Forelimb muscle (tissue), 1 donor: ENCODE results near the gene HCLS1. TPM values are rescaled to one million over a fixed set of nuclear protein-coding genes. Genes with fewer than 3 reads are reported as not detected.
"Not testable (repeated sequence)": the region's sequence is repeated elsewhere in the genome, so short reads cannot be mapped to it uniquely, and the experiment has no call there.

Experiments used
- DNase-seq: peaks from one replicate; pipeline ENCODE4 v3.0.0-alpha.2; 2013; ENCODE audit warnings: low read depth
- polyA plus RNA-seq: library from polyadenylated mRNA; unstranded; fragments of 120-200 nt; gene quantifications from one replicate; pipeline ENCODE4 v1.2.1, GENCODE V29; 2013; ENCODE audit not compliant: insufficient read length

Gene HCLS1
- polyA plus RNA-seq, 1 donor, result 6.3 TPM

DNA sequence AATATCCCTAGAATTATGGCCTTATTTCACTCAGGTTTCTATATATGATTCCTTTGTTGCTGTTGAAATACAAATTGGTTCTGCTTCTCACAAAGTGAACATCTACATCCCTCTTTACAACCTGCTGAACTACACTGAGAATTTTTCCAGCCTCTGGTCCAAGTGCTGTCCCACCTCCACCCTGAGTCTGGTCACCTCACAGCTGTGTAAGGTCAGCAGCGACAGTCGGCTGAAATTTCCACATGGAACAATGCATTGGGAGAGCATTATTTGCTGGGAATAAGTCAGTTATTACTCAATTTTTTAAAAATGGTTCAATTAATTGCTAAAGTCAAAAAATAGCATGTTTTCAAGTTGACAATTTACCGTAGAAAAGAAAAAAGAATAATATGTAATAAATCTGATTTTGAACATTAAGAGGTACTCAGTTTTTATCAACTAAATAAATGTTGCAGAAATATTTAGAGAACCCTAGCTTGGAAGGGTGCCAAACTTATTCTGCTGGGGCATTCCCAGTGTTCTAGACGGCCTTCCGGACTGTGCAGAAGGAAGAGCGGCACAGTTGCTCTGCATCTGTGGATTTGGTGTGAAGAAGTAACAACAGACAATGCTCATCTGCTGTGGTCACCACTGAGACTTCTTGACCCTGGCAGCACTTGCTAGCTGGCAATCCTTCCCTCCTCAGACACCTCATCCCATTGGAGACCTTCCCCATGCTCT is 1.8 kb downstream of the HCLS1 start:
- DNase-seq, result no peak

DNA sequence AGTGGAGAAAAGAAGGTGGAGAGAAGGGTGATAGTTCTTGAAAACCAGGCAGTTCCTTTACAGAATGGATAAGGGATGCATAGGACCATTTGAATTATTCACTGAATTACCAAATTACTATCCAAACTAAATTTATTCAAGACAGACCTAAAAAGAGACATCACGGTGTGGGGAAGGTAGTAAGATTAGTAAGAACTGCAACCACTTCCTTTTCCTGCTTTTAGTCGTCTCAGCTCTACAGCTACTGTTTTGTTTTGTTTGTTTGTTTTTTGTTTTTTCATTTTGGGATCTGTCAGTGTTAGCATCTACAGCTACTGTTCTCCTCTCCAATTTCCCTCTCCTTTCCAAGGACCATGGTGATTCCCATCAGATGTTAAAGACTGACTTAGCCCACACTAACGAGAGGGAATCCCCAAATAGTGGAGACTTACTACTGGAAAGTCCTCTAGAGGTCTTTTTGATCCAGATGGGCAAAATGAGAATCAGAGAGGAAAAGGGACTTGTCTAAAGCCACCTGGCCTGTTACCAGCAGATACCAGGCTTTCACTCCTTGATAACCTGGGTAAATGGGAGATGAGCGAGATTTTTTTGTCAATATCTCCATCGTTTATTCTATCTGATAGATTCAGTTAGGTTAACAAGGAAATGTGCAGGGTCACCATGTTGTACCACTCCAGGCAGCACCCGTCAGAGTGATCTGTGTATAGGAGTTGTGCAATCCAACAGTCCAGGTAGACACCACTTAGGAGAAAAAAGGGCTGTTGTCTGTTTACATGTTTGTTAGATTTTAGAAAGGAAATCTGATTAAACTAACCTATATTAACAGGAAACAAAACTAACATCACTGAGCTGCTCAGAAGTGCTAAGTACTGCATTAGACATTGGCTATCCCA is 6.0 kb downstream of the HCLS1 start:
- DNase-seq, result no peak

DNA sequence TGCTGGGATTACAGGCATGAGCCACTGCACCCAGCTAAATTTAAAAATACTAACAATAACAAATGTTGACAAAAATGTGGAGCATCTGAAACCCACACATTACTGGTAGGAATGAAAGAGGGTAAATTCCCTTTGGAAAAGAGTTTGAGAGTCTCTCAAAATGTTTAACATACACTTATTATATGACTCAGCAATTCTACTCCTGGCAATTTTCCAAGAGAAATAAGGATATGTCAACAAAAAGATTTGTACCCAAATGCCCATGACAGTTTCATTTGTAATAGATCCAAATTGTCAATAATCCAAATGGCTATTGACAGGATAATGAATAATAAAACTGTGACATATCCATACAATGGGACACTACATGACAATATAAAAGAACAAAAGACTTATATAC is 9.0 kb downstream of the HCLS1 start:
- no peak for DNase-seq

DNA sequence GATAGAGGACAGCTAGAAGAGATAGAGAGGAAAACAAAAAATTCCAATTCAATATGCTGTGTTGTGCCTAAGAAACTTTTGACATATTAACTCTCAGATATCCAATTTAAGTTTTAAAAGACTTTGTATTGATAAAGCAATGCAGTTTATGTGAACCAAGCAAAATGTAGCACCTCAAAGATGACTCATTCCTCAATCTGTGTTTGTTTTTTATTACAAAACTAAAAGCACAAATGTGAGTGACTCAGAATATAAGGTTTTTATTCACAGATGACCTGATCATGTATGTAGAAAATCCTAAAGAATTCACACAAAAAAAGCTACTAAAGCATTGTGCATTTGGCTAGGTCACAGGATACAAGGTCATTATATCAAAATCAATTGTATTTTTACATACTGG is 11.1 kb downstream of the HCLS1 start:
- no peak for DNase-seq

DNA sequence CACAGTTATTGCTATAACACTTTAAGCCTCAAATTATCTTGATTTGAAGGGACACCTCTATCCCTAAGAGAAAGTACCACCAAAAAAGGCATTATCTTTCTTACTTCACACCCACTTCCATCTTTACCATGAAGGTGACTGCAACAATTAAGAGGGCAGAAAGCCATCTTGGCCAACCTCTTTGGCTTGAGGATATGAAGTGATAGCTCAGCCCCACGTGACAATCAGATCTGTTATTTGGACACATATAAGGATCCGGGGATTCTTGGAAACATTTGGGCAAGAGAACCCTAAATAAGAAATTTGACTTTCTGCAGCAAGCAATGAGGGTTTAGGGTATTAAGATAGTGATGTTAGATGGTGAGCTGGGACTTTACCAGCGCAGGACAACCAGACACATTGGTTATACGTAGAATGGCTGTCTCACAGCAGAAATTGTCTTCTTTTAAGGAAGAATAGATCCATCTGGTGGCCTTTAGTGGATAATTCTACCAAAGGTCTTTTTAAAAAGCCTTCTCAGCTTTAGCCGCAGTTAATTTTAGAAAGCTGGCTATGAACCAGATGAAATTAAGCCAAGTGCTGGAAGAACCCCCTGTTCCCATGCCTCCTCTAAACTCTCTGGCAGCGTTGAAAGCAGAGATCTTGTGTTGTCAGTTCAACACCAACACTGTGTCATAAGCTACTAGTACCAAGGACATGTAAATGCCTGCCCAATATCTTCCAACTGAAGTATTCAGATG is 12.3 kb downstream of the HCLS1 start:
- DNase-seq, result no peak

DNA sequence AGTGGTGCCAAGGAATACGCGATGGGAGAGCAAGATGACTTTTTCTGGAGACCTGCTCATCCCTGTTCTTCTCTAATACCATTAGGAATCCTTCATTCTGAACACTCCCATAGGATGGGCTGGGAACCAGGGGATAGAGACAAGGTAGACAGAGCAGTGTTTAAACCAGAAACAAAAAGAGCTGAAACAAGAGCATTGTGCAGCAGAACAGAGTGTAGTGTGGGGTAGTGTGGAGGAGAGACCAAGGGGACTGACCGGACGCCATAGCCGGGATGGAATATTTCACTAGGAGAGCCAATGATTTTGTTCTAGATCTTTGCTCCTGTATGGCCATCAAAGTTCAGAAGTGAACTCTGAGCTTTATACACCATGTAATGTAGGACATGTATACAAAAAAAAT is 15.6 kb downstream of the HCLS1 start:
- no peak for DNase-seq

DNA sequence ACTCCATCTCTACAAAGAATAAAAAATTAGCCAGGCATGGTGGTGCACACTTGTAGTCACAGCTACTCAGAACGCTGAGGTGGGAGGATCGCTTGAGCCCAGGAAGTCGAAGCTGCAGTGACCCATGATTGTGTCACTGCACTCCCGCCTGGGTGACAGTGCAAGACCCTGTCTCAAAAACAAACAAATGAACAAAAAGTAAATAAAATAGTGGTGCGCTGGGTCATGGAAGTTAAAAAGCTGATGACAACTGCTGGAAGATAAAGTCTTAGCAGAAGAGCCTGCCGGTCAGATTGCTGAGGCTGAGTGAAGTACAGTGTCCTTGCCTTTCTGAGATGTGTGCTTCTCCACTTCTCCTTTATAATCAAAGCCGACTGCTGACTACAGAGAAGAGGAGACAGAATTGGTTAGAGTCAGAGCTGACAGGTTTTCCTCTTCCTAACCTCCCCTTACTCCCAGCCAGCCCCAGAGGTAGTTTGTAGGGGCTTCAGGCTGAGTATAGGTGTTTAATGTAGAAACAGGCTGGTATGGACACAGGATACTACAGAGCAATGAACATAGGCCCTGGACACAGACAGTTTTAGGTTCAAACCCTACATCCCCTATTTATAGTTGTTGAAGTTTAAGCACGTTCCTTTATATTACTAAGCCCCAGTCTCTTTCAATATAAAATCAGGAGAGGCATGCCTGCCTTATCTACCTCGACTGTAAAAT is 17.9 kb downstream of the HCLS1 start:
- DNase-seq, result no peak

DNA sequence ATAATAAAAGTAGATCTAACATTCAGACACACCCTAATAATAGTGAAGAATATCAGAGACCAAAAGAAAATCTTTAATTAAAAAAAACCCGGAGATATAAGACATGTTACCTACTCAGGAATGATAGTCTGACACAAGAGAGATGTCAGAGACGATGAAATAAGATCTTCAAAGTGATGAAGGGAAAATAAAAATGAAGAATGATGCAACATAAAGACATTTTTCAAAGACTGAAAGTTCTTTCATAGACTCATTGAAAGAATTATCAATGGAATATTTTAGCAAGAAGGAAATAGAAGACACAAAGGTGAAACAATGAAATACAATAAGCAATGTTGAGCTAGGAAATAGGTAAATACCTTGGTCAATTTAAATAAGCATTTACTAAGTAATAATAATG is 19.6 kb downstream of the HCLS1 start:
- no peak for DNase-seq

DNA sequence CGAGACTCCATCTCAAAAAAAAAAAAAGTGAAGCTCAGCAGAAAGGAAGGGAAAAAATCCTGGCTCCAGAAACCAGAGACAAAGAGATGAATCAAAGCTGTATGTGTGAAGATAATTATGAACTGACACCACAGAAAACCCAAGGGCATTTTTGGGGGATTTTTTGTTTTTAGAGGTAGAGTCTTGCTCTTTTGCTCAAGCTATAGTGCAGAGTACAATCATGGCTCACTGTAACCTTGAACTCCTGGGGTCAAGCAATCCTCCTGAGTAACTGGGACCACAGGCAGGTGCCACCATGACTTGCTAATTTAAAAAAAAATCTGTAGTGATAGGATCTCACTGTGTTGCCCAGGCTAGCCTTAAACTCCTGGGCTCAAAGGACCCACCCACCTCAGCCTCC is 22.8 kb downstream of the HCLS1 start:
- no peak for DNase-seq

DNA sequence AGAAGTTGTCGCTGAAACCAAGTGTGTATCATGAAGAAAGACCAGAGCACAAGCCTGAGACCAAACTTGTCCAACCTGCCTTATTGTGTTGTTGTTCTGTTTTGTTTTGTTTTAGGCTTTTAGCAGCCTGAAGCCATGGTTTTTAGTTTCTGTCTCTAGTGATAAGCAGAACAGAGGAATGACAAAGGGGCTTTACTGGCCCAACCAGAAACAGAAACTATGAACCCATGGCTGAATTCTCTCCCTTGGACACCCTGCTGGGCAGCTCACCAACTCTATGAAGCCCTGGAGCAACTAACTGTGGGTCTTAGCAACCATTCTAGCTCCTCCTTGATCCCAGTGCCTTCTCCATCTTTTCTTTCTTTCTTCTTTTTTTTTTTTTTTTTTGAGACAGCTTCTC is 30.3 kb downstream of the HCLS1 start:
- DNase-seq, result no peak

DNA sequence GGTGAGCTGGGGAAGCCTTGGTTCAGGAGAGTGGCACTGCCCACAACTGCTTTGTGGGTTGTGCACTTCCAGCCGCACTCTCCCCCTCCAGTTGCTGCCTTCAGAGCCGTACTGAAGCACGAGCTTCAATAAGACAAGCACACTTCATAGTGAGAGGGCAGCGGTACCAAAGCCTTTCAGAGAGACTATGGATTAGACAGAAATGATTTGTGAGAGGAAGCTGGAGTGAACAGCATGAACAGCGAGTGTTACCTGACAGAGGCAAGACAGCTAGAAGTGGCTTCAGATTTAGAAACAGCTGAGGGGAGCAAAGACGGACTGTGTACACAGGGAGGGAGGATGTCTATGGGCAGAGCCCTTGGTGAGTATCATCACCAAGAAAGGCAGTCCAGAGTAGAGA is 31.1 kb downstream of the HCLS1 start:
- DNase-seq, result no peak

DNA sequence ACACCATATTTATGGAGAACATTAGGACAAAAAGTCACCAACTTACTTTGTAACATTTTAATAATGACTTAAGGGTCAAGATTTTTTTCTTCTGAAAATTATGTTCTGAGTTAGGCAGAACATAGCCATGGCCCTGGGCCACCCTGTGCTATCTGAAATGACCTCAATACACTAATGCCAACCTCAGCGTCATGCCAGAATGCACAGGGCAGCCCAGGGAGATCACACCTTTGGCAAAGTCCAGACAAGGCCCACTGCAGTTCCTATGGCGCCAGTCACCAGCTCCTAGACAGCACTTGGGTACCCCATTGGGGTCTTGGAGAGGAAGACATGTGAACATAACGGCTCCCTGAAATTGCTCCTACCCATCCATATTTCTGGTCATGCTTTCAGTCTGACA is 33.1 kb downstream of the HCLS1 start:
- DNase-seq, result no peak

DNA sequence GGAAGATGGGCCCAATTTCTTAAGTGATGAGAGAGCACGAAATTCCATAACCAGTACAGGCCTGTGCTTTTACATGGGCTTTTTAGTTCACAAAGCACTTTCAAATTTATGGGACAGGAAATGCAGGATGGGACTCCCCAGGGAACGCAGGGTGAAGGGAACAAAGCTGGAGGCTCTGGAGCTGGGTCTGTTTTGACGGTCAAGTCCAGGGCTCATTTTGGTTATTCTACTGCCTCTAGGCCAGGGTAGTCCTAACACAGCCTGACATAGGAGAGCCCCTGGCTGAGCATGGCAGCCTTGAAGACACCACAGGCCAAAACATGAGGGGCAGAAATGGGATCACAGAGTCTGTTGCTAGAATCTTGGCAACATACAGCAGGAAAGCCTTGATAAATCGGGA is 33.5 kb downstream of the HCLS1 start:
- no peak for DNase-seq

DNA sequence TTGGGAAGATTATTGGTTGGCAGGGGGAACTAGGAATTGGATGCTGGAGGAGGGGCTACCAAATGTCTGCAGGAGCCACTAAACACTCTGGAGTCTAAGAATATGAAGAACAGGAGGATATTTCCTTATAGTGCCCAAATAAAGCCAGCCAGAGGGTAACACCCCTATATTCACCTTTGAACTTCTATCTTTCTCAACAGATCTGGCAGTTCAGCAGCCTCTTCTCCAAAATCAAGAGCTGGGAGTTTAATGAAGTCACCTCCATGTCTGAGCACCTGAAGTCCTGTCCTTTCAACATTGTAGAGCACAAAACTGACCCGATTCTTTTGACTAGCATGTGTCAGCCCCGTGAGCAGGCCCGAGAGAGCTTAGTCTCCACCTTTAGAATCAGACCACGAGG is 34.2 kb downstream of the HCLS1 start:
- DNase-seq, result no peak

DNA sequence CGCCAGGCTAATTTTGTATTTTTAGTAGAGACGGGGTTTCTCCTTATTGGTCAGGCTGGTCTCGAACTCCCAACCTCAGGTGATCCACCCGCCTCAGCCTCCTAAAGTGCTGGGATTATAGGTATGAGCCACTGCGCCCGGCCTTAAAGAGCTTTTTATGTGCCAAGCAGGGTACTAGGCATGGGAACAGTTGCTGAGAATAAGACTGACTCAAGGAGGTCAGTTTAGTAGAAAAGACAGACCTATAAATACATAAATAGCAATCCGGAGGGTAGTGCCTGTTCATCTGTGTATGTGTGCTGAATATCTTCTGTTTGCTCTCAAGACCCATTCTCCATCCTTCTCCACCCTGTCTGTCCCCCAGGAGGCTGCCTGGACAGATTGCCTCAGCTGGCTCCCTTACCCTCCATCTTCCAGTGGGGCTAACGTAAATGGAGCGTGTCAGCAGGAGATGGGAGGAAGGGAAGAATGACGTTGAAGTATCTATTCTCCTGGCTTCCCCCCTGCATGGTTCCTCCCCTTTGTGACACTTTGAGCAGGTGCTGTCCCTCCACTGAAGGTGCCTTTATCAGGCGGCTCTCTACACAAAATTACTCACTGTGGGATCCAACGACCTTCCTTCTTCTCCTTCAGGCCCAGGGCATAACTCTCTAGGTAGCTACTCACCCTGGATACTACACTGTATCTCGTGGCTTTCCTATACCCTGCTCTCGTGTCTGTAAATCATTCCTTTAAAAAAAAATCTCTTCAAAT is 36.4 kb downstream of the HCLS1 start:
- DNase-seq, result no peak

DNA sequence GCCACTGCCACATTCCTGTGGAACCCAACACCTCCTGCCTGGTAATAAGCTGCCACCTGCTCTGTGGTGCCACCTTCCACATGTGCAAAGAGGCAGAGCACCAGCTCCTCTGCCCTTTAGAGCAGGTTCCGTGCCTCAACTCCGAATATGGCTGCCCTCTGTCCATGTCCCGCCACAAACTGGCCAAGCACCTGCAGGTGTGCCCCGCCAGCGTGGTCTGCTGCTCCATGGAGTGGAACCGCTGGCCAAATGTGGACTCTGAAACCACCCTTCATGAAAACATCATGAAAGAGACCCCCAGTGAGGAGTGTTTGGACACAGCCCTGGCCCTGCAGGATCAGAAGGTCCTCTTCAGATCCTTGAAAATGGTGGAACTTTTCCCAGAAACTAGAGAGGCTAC is 39.2 kb downstream of the HCLS1 start:
- no peak for DNase-seq

DNA sequence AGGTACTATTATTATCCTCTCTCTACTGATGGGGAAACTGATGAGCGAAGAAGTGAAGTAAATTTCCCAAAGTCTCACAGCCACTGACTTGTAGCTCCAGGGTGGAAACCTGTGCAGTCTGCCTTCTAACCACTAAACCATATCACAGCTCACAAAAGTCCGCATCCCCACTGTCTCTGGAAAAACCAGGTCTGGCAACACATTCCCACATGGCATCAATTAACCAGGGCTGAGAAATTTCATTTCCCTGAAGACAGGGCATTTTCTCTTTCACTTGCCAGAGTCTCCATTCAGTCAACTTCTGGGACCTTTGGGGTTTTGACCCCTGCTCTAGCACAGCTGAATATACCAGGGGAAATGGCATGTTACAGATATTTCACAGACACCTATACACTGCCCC is 41.0 kb downstream of the HCLS1 start:
- DNase-seq, result no peak

DNA sequence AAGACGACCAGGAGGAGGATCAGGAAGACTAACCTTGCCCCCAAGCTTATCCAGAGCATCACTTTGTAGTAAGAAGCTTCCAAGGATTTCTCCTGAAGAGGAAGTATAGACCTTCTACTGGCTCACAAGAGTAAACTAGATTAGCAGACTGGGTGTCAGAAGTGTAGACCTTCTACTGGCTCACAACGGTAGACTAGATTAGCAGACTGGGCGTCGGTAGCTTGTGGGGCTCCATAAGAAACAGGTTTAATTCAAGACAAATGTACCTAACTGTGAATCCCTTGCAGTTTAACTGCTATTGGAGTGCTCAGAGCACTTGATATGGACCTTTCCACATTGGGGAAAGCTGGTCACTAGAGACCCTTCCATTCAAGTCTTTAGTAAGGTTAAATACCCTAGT is 54.6 kb downstream of the HCLS1 start:
- no peak for DNase-seq

DNA sequence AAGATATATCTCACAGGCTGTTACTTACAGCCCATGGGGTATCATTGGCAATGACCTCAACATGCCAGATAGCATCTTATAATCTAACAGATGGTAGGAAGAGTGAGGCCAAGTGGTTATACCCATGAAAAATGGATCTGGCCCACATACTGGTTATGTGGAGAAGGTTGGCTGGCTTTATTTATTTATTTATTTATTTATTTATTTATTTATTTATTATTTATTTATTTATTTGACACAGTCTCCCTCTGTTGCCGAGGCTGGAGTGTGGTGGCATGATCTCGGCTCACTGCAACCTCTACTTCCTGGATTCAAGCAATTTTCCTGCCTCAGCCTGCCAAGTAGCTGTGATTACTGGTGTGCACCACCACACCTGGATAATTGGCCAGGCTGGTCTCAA is 55.9 kb downstream of the HCLS1 start:
- DNase-seq, result no peak

DNA sequence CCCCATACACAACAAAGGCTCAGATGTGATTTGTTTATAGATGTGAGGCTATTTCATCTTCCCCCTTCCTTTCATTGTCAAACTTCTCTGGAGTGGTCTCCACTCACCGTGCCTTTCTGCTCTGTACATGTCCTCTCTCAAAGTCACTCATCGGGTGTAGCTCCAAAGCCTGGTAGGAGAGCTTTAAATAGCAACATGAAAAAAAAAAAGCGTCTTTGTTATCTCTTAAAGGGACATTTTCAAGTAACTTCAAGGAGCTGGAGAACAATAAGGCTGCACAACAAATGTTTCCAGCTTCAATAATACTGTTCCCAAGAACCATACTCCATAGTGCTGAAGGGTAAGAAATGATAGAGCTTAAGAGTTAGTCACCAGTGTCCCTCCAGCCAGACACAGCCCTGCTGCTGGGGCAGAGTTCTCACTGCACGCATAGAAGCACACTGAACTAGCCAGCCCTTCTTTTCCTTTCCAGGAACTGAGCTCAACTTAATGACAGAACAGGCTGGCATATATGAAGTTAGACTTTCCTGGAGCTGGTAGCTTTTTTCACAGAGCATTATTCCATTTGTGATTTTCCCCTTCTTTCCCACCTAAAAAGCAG is 59.4 kb downstream of the HCLS1 start:
- no peak for DNase-seq

DNA sequence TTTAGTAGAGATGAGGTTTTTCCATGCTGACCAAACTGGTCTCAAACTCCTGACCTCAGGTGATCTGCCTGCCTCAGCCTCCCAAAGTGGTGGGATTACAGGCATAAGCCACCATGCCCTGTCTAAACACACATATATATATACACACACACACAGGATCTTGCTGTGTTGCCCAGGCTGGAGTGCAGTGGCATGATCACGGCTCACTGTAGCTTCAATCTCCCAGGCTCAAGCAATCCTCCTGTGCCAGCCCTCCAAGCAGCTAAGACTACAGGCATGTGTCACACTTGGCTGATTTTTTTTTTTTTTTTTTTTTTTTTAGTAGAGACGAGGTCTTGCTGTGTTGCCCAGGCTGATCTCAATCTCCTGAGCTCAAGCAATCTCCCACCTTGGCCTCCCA is 60.8 kb downstream of the HCLS1 start:
- not testable (repeated sequence) for DNase-seq
